GM21447 (cell line): ENCODE measurements around the gene UNCX.
"Not testable (repeated sequence)": the region's sequence is repeated elsewhere in the genome, so short reads cannot be mapped to it uniquely, and the experiment has no call there.

Source experiments
- ATAC-seq: cut with Tn5 transposase; IDR thresholded peaks from one replicate; pipeline ENCODE4 v1.9.1; 2021; ENCODE audit not compliant: unreplicated experiment

Gene UNCX

DNA sequence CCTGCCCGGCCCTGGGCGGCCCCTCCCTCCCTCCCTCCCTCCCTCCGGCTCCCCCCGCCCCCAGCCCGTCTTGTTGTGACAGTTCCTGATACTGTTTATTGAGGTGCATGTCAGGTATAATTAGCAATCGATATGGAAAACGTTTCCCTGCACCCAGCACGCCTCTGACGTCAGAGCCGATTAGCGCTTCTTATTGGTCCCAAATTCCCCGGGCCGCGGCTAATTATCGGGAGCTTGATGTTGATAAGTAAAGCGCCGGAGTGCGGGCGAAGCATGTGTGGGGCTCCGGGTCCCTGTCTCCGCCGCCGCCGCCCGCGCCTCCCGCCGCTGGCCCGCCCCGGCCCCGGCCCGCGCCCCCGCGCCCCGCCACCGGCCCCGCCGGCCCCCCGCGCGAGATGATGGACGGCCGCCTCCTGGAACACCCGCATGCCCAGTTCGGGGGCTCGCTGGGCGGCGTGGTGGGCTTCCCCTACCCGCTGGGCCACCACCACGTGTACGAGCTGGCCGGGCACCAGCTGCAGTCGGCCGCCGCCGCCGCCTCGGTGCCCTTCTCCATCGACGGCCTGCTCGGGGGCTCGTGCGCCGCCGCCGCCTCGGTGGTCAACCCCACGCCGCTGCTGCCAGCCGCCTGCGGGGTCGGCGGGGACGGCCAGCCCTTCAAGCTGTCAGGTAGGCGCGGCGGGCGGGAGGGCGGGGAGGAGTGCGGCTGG lies at the start of gene UNCX:
Gene UNCX (plus strand): TSS at position 250 of the 710 bp plus-strand sequence. CDS start 146 bp downstream, at position 396.
- no peak for ATAC-seq

DNA sequence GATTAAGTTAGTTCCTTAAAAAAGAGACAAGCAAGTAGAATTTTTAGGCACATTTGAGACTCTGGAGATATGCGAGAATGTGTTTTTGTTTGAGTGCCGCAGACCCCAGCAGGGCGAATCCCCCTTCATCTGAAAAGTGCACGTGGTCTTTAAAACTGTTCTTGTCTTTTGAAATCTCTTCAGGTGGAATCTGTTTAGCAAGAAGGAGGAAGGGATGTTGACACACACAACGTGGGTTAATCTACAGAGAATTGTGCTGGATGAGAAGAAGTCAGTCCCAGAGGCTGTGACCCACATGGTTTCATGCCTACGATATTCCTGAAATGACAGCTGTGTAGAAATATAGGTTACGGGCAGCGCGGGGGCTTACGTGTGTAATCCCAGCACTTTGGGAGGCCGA lies 45.5 kb upstream of the UNCX start:
- no peak for ATAC-seq

DNA sequence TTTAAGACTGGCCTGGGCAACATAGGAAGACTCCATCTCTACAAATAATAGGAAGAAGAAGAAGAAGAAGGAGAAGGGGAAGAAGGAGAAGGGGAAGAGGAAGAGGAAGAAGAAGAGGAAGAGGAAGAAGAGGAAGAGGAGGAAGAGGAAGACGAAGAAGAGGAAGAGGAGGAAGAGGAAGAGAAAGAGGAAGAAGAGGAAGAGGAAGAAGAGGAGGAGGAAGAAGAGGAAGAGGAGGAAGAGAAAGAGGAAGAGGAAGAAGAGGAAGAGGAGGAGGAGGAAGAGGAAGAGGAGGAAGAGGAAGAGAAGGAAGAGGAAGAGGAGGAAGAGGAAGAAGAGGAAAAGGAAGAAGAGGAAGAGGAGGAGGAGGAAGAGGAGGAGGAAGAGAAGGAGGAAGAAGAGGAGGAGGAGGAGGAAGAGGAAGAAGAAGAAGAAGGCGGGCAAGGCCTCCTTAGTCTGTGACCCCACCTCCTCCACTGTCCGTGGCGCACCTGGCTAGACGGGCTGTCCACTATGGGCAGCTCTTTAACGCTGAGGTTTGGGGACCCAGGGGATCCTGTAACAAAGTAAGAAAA lies 43.9 kb upstream of the UNCX start:
- no peak for ATAC-seq

DNA sequence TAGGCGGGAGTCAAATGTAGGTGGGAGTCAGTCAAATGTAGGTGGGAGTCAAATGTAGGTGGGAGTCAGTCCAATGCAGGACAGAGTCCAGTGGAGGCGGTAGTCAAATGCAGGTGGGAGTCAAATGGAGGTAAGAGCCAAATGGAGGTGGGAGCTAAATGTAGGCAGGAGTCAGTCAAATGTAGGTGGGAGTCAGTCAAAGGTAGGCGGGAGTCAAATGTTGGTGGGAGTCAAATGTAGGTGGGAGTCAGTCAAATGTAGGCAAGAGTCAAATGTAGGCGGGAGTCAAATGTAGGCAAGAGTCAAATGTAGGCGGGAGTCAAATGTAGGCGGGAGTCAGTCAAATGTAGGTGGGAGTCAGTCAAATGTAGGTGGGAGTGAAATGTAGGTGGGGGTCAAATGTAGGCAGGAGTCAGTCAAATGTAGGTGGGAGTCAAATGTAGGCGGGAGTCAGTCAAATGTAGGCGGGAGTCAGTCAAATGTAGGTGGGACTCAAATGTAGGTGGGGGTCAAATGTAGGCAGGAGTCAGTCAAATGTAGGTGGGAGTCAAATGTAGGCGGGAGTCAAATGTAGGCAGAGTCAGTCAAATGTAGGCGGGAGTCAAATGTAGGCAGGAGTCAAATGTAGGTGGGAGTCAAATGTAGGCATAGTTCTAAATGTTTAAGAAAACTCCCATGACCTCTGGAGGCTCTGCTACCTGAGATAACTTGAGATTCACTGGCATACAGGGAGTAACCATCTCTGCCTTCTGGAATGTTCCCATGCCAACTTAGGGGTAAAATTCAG lies 42.5 kb upstream of the UNCX start:
- no peak for ATAC-seq

DNA sequence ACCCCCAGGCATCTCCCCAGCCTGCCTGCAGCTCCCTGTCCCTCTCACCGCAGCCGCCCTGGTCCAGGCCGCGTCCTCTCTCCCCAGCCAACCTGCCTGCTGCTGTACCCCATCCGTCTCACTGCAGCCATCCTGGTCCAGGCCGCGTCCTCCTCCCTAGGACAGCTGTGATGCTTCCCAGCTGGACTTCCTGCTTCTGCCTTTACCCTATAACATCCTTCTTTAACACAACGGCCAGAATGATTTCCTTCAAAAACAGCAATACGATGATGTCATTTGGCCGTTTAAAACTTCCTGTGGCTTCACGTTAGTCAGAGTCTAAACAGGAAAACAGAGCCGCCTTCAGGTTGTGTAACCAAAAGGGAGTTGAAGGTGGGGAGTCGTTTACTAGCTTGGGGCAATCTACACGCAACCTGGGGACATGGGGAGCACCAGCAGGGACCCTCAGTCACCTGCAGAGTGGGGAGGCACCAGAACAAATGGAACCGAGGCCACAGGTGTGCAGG lies 40.4 kb upstream of the UNCX start:
- ATAC-seq: no peak

DNA sequence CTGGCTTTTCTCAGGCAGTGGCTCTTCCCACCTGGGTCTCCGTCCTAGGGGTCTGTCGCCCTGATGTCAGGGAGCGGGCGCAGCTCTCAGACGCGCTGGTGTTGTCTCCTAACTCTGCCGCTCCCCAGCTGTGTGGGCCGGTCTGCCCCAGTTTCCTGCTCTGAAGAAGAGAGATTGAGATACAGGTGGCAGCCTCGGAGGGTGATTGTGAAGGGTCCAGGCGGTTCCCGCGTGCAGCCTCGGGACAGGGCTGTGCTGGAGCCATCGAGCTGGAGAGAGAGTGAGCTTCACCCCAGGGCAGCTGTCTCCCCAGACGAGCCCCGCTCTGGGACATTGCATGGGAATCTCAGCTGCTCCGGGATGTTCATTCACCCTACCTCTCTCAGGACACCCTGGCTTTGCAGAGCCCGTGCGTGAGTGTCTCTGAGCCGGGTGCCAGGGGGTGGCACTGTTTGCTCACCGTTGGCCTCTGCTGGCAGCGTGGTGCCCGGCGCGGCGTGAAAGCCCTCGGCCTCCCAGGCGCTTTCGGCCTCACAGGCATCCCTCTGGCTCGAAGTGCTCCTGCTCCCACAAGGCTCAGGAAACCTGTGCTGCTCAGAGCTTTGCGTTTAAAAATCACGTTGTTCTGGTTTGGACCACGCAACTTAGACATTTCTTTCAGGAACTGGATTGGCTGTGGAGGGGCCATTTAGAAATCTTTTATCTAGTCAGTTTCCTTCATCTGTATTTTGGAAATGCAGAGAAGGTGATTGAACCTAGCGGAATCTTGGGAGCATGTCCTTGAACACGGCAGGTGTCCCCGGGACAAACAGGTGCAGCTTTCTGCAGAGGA lies 38.9 kb upstream of the UNCX start:
- no peak for ATAC-seq

DNA sequence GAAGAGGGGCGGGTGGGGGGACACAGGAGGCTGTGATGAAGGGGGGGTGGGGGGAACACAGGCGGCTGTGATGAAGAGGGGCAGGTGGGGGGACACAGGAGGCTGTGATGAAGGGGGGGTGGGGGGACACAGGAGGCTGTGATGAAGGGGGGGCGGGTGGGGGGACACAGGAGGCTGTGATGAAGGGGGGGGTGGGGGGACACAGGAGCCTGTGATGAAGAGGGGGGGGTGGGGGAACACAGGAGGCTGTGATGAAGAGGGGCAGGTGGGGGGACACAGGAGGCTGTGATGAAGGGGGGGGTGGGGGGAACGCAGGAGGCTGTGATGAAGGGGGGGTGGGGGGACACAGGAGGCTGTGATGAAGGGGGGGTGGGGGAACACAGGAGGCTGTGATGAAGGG lies 36.2 kb upstream of the UNCX start:
- ATAC-seq: not testable (repeated sequence)

DNA sequence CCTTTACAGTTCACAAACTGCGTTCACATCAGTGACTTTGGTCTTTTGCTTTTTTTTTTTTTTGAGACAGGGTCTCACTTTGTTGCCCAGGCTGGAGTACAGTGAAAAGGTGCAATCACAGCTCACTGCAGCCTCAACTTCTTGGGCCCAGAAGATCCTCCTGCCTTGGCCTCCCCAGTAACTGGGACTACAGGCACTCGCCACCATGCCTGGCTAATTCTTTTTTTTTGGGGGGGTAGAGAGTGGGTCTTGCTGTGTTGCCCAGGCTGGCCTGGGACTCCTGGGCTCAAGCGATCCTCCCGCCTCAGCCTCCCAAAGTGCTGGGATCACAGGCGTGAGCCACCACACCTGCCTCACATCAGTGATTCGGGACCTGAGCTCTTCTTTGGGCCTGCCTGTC lies 35.7 kb upstream of the UNCX start:
- ATAC-seq: no peak

DNA sequence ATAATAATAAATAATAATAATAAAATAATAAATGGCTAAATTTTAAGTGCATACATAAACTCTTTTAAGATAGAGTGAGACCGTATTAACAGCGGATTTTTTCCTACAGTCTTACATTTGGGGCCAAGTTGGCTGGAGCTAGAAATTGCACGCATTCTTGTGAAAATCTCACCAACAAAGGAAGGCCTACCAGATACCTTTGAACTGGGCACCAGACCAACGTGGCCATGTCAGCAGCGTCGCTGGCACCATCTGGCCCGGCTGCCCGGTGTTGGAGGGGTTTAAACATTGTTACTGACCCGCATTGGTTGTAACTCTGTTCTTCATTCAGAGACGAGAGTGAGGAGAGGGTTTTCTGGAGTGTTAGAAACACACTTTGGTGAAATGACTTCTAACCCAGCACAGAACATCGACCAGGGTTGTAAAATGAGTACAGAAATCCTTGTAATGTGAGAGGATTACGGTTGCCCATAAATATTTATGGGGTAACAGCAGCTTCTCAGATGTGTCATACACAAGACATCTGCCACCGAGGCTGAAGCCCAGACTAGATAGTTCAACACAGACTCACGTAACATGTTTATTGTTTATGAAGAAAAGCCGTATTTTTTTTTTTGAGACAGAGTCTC lies 34.6 kb upstream of the UNCX start:
- ATAC-seq: no peak

DNA sequence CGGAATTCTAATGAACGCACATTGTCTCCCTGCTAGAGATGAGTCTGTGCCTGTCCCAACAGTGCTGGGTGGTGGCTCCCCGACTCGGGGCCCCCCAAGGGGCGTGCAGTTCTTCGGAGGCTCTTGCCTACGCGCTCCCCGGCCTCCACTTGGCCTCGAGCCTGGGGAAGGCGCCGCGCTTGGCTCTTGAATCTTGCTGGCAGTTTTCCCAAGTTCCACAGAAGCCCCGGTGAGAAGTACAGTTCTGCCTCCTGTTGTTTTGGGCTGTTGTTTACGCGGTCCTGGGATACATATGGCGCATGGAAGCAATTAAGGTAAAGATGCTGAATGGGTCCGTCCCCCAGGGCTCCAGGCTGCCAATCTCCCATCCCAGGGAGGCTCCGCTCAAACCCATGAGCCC lies 32.6 kb upstream of the UNCX start:
- ATAC-seq: no peak

DNA sequence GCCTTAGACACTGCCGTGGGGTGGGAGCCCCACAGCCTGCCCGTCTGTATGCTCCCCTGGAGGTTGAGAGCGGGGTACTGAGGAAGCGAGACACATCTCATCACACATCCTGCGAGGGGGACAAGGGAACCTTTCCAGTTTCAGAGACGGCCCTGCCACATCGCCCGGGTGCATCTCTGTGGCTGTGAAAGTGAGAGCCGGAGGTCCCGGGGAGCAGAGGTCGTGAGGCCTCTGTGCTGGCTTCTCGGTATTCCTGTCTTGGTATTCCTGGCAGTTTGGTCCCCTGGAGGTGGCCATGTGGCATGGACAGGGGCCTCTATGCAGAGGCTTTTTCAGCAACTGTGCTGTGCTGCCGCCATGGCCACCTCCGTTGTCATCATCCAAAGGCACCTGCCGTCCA lies 30.8 kb upstream of the UNCX start:
- no peak for ATAC-seq

DNA sequence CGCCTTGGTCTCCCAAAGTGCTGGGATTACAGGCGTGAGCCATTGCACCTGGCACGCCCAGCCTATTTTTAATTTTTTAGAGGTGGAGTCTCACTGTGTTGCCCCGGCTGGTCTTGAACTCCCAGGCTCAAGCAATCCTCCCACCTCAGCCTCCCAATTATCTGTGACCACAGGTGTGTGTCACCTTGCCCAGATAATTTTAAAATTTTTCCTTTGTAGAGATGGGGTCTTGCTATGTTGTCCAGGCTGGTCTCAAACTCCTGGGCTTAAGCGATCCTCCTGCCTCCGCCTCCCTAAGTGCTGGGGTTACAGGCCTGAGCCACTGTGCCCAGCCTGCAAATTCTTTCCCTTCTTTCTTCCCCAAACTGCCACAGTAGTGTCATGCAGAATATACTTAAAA lies 29.8 kb upstream of the UNCX start:
- not testable (repeated sequence) for ATAC-seq

DNA sequence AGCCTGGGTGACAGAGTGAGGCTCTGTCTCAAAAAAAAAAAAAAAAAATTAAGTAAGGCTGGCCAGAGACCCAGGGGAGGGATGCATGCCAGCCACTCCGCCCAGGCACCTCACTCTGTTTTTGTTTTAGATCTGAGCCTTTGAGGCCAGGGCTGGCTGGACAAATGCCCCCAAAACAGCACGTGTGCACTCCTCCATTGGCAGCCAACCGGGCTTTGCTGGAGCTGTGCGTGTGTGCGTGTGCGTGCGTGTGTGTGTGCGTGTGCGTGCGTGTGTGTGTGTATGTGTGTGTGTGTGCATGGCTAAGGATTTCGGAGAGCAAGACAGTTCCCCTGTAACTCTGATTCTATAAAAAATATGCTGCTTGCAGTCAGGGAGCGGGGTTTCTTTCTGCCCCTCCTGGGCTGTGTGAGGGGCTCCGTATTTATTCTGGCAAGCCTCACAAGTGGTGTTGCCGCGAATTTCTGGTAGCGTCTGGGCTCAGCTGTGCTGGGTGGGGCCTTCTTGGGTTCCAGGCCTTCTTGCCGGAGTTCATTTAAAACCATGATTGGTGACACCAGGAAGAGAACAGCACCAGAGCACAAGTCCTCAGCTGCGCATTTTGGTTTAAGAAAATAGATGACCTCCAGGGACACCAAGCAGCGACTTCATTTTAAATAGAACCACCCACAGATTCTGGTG lies 28.1 kb upstream of the UNCX start:
- no peak for ATAC-seq

DNA sequence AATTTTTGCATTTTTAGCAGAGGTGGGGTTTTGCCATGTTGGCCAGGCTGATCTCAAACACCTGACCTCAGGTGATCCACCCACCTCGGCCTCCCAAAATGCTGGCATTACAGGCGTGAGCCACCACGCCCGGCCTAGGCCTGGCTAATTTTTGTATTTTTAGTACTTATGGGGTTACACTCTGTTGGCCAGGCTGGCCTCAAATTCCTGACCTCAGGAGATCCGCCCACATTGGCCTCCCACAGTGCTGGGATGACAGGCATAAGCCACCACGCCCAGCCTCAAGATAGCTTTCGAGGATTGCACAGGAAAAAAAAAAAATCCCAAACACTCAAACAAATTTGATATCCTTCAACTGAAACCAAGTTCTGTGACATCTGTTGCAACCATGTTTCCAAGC lies 26.9 kb upstream of the UNCX start:
- not testable (repeated sequence) for ATAC-seq

DNA sequence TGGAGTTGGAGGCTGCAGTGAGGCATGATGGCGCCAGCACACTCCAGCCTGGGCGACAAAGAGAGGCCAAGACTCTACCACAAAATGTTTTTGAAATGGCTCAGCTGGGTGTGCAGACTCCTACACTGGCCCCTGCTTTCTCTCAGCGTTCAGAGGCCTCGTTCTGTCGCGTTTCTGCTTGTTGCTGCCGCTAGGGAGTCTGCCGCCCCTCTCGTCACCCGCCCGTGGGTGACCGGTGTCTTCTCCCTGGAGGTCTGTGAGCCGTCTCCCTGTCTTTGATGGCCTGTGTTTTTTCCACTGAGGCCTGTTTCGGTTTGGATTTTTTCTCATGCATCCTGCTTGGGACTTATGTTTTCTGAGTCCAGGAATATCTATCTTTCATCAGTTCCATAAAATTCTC lies 23.6 kb upstream of the UNCX start:
- no peak for ATAC-seq

DNA sequence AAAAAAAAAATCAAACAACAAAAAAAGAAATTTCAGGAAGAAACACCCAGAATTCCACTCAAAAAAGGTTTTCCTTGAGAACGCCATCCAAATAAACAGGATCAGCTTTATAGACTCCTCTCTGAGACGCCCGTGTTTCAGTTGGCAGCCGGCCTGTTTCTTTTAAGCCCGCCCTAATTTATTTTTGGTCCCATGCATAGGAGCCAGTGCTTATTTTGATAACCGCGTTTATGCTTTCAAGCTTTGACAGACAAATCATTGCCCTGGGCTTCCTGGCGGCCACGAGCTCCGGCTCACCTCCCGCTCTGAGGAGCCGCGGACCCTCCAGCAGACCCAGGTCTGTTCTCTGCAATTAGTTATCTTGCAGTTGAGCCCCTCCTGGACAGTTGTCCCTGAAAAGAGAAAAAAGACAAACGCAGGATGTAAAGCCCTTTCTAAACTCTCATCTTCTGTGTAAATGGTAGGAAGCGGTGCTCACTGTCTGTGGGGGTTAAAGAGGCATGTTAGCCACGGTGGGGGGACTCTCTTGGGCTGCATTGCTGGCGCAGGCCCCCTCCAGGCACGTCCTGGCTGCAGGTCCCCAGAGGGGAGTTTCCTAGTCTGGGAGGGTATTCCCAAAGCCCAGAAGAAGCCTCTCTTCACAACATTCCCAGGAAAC lies 22.2 kb upstream of the UNCX start:
- ATAC-seq: no peak

DNA sequence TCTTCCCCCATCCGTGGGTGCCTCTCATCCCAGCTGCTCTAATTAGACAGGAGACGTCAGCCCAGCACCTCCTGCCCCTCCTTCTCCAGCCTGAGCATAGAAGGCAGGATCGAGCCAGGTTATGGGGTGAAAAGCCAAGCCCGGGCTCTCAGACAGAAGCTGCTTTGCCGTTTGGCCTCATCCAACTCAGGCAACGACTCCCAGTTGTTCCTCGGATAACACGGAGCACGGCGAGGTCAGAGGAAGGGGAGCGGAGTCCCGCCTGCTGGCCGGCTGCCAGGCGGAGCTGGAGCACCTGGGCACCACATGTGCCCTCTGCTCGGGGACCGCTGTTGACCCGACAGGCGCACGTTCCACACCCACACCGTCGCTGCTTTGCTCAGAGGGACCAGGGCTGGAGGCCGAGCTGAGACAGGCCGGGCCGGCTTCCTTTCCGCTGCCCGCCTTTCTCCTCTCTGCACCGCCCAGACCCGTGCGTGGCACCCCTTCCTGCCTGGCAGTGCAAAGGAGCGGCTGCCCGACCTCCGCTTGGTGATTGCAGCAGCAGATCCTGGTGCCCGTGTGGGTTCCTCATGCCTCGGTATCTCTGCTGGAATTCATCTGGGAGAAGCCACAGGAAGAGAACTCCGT lies 21.6 kb upstream of the UNCX start:
- no peak for ATAC-seq

DNA sequence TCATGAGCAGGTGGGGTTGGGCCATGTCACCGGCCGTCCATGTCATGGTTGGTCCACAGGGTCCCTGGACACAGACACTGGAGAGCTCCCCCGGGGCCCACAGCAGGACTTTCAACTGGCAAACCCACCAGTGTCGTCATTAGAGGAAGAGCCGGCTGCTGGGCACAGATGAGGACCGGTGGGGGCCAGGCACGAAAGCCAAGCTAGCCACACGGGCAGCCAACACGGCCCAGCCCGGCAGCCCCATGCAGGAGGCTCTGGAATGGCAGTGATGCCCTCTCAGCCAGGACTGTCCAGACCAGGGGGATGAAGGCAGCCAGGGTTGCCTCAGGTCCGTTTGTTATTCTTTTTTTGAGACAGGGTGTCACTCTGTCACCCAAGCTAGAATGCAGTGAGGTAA lies 21.1 kb upstream of the UNCX start:
- no peak for ATAC-seq

DNA sequence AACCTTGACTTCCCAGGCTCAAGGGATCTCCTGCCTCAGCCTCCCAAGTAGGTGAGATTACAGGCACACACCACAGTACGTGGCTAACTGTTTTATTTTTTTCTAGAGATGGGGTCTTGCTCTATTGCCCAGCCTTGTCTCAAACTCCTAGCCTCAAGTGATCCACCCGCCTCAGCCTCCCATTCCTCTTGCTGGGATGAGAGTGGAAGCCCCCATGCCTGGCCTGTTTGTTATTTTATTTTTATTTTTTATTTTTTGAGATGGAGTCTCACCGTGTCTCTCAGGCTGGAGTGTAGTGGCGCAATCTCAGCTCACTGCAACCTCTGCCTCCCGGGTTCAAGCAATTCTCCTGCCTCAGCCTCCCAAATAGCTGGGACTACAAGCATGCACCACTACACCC lies 20.6 kb upstream of the UNCX start:
- ATAC-seq: not testable (repeated sequence)
